DOHH2 (cell line): Measurements from ENCODE around the gene SEMA6A.

Experiments used
- H3F3A ChIP-seq: fragments of 200-600 bp; sonication (generic), shearing (Covaris generic); 2 replicates; pipeline ENCODE4 v1.6.0; 2016; ENCODE audit warnings: antibody characterized with exemption, mild to moderate bottlenecking; ENCODE audit not compliant: control insufficient read depth, insufficient read depth
- H3K27ac ChIP-seq: fragments of 200-600 bp; sonication (generic); 2 replicates; pipeline ENCODE4 v1.5.1; 2014; ENCODE audit warnings: low read depth, mild to moderate bottlenecking, low read length, moderate library complexity
- H3K27me3 ChIP-seq: fragments of 200-600 bp; sonication (generic); 2 replicates; pipeline ENCODE4 v1.6.1; 2014; ENCODE audit warnings: mild to moderate bottlenecking, low read length, mixed read lengths; ENCODE audit not compliant: control insufficient read depth
- H3K36me3 ChIP-seq: fragments of 200-600 bp; sonication (generic); 2 replicates; pipeline ENCODE4 v1.6.1; 2014; ENCODE audit warnings: mild to moderate bottlenecking, low read length, moderate library complexity, mixed read lengths; ENCODE audit not compliant: control insufficient read depth
- H3K4me1 ChIP-seq: fragments of 200-600 bp; sonication (generic); 2 replicates; pipeline ENCODE4 v1.6.1; 2014; ENCODE audit warnings: mild to moderate bottlenecking, low read length, mixed read lengths; ENCODE audit not compliant: control insufficient read depth
- H3K4me2 ChIP-seq: fragments of 200-600 bp; sonication (generic); 2 replicates; pipeline ENCODE4 v1.6.0; 2014; ENCODE audit warnings: mild to moderate bottlenecking, low read length, moderate library complexity
- H3K4me3 ChIP-seq: fragments of 200-600 bp; sonication (generic); 2 replicates; pipeline ENCODE4 v1.5.1; 2014; ENCODE audit warnings: mild to moderate bottlenecking, low read length, mixed read lengths
- H3K79me2 ChIP-seq: fragments of 200-600 bp; sonication (generic); 2 replicates; pipeline ENCODE4 v1.6.1; 2014; ENCODE audit warnings: mild to moderate bottlenecking, low read length, mixed read lengths; ENCODE audit not compliant: control insufficient read depth
- H3K9me2 ChIP-seq: fragments of 200-600 bp; sonication (generic); replicated peaks from 2 replicates; pipeline ENCODE4 v1.6.1; 2014; ENCODE audit warnings: mild to moderate bottlenecking, low read length, mixed read lengths; ENCODE audit not compliant: control insufficient read depth
- H3K9me3 ChIP-seq: fragments of 200-600 bp; sonication (generic); 2 replicates; pipeline ENCODE4 v1.6.1; 2014; ENCODE audit warnings: antibody characterized with exemption, low read length, mixed read lengths; ENCODE audit not compliant: control insufficient read depth, insufficient read depth
- H4K20me1 ChIP-seq: fragments of 200-600 bp; sonication (generic); 2 replicates; pipeline ENCODE4 v1.6.0; 2014; ENCODE audit warnings: low read depth, mild to moderate bottlenecking, antibody characterized with exemption, low read length, moderate library complexity; ENCODE audit not compliant: control insufficient read depth, insufficient read depth
- EZH2phosphoT487 ChIP-seq: fragments of 200-600 bp; sonication (generic); IDR thresholded peaks from 2 replicates; pipeline ENCODE4 v1.6.1; 2017; ENCODE audit warnings: borderline replicate concordance, mild to moderate bottlenecking, antibody characterized with exemption, low read length, moderate library complexity, mixed read lengths
- TF ChIP-seq, protein P1 (sequence below): fragments of 200-600 bp; sonication (generic); IDR thresholded peaks from one replicate; pipeline ENCODE4 v1.5.1; 2014; ENCODE audit warnings: antibody characterized with exemption, mild to moderate bottlenecking, low read depth, low read length; ENCODE audit not compliant: poor library complexity, severe bottlenecking

Gene SEMA6A

DNA sequence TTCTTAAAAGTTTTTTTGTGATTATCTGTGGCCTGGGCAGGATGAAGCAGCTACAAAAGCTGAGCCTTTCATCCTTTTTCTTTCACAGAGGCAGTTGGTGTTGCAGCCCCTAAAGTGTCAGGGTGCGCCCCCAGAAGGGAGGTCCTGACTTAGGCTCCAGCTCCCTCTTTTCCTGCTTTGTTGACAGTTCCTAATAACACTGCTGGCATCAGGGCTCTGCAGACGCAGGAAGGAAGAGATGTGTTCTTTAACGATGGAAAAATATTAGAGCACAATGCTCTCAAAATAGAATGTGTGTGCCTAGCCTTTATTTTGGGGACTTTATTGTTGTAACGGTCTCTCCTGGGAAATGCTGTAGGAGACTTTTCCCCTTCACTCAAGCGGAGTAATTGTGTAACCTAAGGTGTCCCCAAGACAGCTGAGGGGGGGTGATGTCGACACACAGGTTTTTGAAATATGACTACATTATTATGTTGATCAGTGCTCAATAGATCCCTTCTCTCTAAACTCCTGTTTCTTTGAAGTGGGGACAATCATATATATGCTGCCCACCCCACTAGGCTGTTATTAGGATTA, 135.6 kb downstream of the SEMA6A start:
- no peak overlapping the region for H3K27ac ChIP-seq
- no peaks in the 10 kb centered on the region for H4K20me1 ChIP-seq
- H3K36me3 ChIP-seq: no peaks in the 10 kb centered on the region
- H3K9me2 ChIP-seq: no peaks in the 10 kb centered on the region
- no peak for TF ChIP-seq EZH2phosphoT487
- TF ChIP-seq, protein P1, sequence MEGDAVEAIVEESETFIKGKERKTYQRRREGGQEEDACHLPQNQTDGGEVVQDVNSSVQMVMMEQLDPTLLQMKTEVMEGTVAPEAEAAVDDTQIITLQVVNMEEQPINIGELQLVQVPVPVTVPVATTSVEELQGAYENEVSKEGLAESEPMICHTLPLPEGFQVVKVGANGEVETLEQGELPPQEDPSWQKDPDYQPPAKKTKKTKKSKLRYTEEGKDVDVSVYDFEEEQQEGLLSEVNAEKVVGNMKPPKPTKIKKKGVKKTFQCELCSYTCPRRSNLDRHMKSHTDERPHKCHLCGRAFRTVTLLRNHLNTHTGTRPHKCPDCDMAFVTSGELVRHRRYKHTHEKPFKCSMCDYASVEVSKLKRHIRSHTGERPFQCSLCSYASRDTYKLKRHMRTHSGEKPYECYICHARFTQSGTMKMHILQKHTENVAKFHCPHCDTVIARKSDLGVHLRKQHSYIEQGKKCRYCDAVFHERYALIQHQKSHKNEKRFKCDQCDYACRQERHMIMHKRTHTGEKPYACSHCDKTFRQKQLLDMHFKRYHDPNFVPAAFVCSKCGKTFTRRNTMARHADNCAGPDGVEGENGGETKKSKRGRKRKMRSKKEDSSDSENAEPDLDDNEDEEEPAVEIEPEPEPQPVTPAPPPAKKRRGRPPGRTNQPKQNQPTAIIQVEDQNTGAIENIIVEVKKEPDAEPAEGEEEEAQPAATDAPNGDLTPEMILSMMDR: no peak
- H3F3A ChIP-seq: no peaks in the 10 kb centered on the region
- no peaks in the 10 kb centered on the region for H3K4me1 ChIP-seq
- no peaks in the 10 kb centered on the region for H3K79me2 ChIP-seq
- no peaks in the 10 kb centered on the region for H3K27me3 ChIP-seq
- no peaks in the 10 kb centered on the region for H3K9me3 ChIP-seq
- H3K4me3 ChIP-seq: no peak overlapping the region
- no peak overlapping the region for H3K4me2 ChIP-seq

DNA sequence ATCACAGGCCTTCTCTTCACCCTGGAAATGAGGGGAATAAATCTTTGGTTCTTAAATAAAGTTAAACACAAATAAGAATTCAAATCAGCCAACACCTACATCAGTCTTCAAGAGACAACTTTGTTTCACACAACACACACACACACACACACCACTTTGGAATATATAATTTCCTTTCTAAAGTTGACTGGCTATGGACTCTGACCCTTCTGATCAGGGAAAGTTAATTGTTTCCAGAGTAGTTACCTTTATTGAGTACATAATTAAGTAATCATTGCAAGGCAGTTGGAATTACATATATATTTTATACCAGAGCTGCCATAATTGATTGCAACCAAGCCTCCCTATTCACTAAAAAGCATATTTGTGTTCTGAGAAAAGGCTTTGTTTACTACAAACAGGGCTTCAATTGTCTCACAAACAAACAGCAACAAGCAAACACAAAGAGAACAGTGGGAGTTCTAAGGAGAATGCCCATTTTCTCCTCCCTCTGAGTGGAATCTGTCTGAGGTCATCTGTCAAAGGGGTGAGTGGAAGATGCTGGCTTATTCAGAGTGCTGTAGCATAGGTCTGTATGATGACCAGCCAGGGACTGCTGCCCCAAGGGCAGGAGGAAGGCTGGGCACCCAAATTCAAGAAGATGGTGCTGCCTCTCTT, 136.6 kb downstream of the SEMA6A start:
- H3K27ac ChIP-seq: no peak overlapping the region
- no peaks in the 10 kb centered on the region for H4K20me1 ChIP-seq
- H3K79me2 ChIP-seq: no peaks in the 10 kb centered on the region
- H3K36me3 ChIP-seq: no peaks in the 10 kb centered on the region
- H3K9me3 ChIP-seq: no peaks in the 10 kb centered on the region
- H3K4me1 ChIP-seq: no peaks in the 10 kb centered on the region
- H3K4me3 ChIP-seq: no peak overlapping the region
- H3K27me3 ChIP-seq: no peaks in the 10 kb centered on the region
- TF ChIP-seq, protein P1: no peak
- no peak for TF ChIP-seq EZH2phosphoT487
- no peak overlapping the region for H3K4me2 ChIP-seq
- no peaks in the 10 kb centered on the region for H3K9me2 ChIP-seq
- H3F3A ChIP-seq: no peaks in the 10 kb centered on the region

DNA sequence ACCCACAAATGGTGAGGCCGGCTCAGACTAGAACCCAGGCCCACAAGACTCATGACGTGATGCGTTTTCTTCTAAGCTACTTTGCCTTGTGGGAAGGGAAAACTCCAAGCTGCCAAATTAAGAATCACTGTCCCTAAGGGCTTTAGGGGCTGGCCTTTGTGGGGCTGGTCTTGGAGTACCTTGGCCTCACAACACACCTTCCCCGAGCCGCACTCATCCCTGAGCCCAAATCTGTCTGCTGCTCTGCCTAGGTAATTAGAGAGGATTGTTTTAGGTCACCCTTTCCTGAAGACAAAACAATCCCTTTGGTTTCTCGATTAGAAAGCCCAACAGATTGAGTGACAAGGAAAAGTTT, 137.3 kb downstream of the SEMA6A start:
- H3K4me2 ChIP-seq: no peak overlapping the region
- H3K79me2 ChIP-seq: no peaks in the 10 kb centered on the region
- TF ChIP-seq EZH2phosphoT487: no peak
- TF ChIP-seq, protein P1: no peak
- H3K4me3 ChIP-seq: no peak overlapping the region
- H3K27me3 ChIP-seq: no peaks in the 10 kb centered on the region
- H3K9me2 ChIP-seq: no peaks in the 10 kb centered on the region
- H3K36me3 ChIP-seq: no peaks in the 10 kb centered on the region
- H4K20me1 ChIP-seq: no peaks in the 10 kb centered on the region
- no peaks in the 10 kb centered on the region for H3K4me1 ChIP-seq
- H3K9me3 ChIP-seq: no peaks in the 10 kb centered on the region
- H3F3A ChIP-seq: no peaks in the 10 kb centered on the region
- H3K27ac ChIP-seq: no peak overlapping the region
